ENCODE results near the gene SPATA2.

Gene SPATA2

GRCh38 chr20:49858076-49858585 lies 57.2 kb downstream of the SPATA2 start:
- DNase-seq = no peak

GRCh38 chr20:49856904-49857303 lies 58.4 kb downstream of the SPATA2 start:
- no peak for DNase-seq

- no peak for DNase-seq
Measured at GRCh38 chr20:49854190-49854875, 61.0 kb downstream of the SPATA2 start.

GRCh38 chr20:49853640-49854039 lies 61.7 kb downstream of the SPATA2 start:
- no peak for DNase-seq

All from activated T-cell treated with anti-CD3 and anti-CD28 coated beads for 4 hours (primary cell).